VCaP (cell line): ENCODE data around the gene LASP1.

Experiments used
- H3K27ac ChIP-seq: fragments of 450-650 bp; 2 replicates; pipeline ENCODE4 v1.5.1; 2017
- TF ChIP-seq, protein P1 (sequence below): fragments of 450-650 bp; conservative IDR thresholded peaks from 2 replicates; pipeline ENCODE4 v1.5.1; 2017; ENCODE audit warnings: mild to moderate bottlenecking, moderate library complexity

LASP1 gene

DNA sequence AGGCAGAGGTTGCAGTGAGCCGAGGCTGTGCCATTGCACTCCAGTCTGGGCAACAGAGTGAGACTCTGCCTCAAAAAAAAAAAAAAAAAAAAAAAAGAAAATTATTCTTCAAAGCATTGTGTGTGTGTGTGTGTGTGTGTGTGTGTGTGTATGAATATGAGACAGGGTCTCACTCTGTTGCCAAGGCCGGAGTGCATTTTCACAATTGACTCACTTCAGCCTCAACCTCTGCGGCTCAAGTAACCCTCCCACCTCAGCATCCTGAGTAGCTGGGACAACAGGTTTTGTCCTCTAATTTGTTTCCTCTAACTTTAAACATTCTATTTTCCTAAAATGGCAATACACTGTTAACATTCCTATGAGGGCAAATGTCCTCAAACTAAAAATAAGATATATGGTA, 89.7 kb downstream of the LASP1 start:
- TF ChIP-seq, protein P1, sequence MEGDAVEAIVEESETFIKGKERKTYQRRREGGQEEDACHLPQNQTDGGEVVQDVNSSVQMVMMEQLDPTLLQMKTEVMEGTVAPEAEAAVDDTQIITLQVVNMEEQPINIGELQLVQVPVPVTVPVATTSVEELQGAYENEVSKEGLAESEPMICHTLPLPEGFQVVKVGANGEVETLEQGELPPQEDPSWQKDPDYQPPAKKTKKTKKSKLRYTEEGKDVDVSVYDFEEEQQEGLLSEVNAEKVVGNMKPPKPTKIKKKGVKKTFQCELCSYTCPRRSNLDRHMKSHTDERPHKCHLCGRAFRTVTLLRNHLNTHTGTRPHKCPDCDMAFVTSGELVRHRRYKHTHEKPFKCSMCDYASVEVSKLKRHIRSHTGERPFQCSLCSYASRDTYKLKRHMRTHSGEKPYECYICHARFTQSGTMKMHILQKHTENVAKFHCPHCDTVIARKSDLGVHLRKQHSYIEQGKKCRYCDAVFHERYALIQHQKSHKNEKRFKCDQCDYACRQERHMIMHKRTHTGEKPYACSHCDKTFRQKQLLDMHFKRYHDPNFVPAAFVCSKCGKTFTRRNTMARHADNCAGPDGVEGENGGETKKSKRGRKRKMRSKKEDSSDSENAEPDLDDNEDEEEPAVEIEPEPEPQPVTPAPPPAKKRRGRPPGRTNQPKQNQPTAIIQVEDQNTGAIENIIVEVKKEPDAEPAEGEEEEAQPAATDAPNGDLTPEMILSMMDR = no peak
- H3K27ac ChIP-seq = no peak overlapping the region

DNA sequence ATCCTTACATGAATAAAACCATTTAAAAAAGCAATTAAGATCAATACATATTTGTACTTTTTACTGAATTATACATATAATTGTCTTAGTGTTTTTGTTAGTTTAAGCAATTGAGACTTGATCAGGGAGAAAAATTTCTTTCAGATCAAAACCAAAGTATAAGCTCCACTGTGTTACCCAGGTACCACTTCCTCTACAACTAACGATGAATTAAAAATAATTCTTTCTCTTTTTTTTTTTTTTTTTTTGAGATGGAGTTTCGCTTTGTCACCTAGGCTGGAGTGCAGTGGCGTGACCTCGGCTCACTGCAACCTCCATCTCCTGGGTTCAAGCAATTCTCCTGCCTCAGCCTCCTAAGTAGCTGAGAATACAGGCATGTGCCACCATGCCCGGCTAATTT, 90.5 kb downstream of the LASP1 start:
- no peak overlapping the region for H3K27ac ChIP-seq
- TF ChIP-seq, protein P1 = no peak

DNA sequence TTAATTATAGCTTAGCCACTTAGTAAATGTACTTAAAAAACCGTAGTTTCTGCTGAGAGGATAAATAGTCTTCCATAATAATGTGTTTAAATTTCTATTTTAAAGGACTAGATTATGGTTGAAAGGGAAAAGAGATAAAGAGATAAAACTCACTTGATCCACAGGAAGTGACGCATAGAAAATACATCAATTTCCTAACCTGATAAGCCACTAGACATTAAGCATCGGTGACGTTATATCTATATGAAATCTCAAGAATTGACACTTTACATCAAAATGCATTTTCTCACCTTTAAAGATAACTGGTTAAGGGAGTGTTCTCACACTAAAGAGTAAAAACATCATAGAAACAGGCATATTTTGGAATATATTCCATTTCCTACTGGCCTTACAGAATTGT, 91.6 kb downstream of the LASP1 start:
- TF ChIP-seq, protein P1 = no peak
- H3K27ac ChIP-seq = no peak overlapping the region

DNA sequence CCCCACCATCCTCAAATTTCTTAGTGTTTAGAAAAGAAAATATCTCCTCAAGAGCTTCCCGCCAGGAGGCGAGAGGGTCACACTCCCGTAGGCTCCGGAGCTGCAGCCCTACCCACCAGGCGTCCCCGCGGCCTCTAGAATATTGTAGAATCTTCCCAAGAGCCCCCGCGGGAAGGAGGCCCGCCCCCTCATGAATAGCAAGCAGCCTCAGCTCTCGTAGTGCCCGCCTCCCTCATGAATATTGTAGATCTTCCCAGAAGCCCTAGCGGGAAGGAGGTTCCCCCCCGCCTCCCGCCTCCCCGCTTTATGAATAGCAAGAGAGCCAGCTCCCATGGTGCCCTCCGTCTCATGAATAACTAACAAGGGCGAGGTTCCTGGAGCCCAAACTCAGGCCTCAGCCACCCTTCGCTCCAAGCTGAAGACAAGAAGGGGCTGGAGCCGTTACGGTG, 97.5 kb downstream of the LASP1 start, which contains the start of gene FBXO47:
Gene FBXO47 (minus strand): TSS at position 114 of the 449 bp plus-strand sequence. CDS start 4,378 bp downstream, outside the sequence.
- TF ChIP-seq, protein P1 = no peak
- H3K27ac ChIP-seq = no peak within 1 kb of the TSS

DNA sequence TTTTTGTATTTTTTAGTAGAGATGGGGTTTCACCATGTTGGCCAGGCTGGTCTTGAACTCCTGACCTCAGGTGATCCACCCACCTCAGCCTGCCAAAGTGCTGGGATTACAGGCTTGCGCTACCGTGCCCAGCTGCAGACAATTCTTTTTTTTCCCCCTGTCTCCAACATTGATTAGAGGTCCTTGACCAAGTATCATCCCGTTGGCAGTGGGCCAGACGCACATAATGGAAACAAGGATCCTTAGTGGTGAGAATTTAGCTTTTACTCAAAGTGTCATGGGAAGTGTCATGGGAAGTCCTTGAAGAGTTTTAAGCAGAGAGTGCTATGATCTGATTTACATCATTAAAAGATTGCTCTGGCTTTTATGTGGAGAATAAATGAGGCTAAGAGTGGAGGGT, 99.4 kb downstream of the LASP1 start:
- no peak overlapping the region for H3K27ac ChIP-seq
- TF ChIP-seq, protein P1 = no peak

DNA sequence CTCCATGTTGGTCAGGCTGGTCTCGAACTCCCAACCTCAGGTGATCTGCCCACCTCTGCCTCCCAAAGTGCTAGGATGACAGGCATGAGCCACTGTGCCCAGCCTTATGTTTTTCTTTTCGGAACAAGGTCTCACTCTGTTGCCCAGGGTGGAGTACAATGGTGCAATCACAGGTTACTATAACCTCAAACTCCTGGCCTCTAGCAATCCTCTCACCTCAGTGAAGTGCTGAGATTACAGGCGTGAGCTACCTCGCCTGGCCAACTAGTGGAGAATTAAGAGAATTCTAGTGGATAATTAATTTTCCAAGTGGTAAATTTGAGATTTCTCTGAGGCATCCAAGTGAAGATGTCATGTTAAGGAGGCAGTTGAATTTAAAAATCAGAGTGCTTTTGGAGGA, 100.3 kb downstream of the LASP1 start:
- TF ChIP-seq, protein P1 = no peak

DNA sequence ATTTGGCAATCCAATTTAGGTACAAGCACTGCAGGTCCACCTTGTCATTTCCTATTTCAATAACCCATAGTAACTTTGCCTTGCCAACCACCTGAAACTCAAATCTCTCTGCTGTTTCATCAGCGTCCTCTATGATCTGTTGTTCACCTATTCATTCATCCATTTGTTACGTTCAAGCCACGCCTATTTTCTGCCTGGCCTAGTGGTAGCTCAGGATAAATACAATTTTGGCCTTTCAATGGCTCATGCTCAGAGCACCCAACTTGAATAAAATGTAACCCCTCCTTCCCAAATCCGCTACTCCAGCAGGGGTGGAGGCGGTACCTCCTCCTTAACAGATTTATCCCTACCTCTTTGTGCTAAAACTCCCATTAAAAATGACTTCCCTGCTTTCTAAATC, 100.9 kb downstream of the LASP1 start:
- H3K27ac ChIP-seq = no peak overlapping the region
- TF ChIP-seq, protein P1 = no peak

More for the DNA sequence above, 100.3 kb downstream of the LASP1 start:
- H3K27ac ChIP-seq = no peak overlapping the region
